ENCODE measurements around the gene RAP2A.
A peak's percentile ranks its signal among the peaks of the same experiment; 100 is the strongest.

The RAP2A gene

DNA sequence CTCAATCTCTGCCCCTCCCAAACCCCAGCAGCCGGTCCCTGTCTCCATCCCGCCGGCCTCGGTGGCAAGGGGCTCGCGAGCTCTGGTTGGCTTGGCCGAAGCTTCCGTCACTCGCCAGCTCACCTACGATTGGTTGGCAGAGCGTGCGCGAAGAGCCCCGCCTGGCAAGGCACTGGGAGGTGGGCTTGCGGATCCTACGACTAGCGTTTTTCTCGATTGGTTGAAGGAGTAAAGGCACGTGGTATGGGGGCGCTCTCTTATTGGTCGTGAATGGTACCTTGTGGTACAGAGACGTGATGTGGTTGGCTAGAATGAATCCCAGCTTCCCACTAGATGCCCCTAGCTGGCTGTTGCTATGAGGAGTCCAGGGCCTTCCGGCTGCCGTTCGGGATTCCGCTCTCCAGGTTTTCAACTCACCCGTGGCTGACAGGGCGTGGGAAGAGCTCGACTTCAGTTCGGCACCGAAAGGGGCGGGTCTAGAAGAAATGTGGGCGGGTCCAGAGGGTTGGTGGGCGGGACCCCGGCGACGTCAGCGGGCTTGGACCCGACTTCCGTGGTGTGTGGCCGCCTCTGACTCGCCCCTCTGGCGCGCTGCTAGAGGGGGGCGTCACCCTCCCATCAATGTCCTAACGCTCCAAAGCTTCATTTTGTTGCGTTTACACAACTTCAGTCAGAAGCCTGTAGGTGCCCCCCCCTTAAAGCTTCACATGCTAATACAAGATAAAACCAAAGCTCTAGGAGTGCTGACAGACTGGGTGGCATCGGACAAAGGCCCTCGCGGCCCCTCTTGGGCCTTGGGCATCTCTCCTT lies 847 bp upstream of the RAP2A start:
- Histone ChIP-seq H3K36me3 (no peaks in the 10 kb centered on the region), H3K9me3 (no peaks in the 10 kb centered on the region), H3K4me1 (no peaks in the 10 kb centered on the region; the same call in 1 of the 2 replicates), H3K4me3 (ENCODE audit: low read depth, low read length) (peak overlapping the region; percentile 93), H3K27me3 (no peaks in the 10 kb centered on the region)
- peak; percentile 98 for DNase-seq
- no peak for TF ChIP-seq CTCF (IDR thresholded peaks at IDR 0.05; ENCODE audit: low read depth, low read length)

DNA sequence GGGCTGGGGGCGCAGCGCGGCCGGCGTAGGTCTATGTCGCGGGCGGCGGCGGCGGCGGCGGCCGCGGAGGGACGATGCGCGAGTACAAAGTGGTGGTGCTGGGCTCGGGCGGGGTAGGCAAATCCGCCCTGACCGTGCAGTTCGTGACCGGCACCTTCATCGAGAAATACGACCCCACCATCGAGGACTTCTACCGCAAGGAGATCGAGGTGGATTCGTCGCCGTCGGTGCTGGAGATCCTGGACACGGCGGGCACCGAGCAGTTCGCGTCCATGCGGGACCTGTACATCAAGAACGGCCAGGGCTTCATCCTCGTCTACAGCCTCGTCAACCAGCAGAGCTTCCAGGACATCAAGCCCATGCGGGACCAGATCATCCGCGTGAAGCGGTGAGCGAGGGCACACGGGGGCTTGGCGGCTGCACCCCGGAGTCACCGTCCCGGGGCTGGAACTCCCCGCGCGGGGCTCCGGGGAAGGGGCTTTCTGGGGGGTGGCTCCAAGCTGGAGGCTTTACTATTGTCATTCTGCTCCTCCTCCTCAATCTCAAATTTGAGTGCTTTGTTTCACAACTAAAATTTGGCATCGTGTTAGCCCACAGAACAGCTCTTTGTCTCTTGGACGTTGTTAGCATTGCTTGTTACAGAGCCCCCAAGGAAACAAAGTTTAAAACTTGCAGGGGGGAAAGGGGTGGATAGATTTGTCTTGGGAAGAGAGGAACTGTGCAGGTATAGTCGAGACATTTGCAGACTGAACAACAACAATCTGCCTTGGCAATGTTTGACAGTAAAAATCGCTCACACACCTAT lies 630 bp downstream of the RAP2A start:
- DNase-seq = peak; percentile 53
- Histone ChIP-seq H3K4me1 (no peaks in the 10 kb centered on the region; the same call in 1 of the 2 replicates), H3K27me3 (no peaks in the 10 kb centered on the region), H3K36me3 (no peaks in the 10 kb centered on the region), H3K9me3 (no peaks in the 10 kb centered on the region), H3K4me3 (ENCODE audit: low read depth, low read length) (peak overlapping the region; percentile 78)
- no peak for TF ChIP-seq CTCF (IDR thresholded peaks at IDR 0.05; ENCODE audit: low read depth, low read length)

GRCh38 chr13:97435323-97435722 lies 1.4 kb downstream of the RAP2A start:
- no peak for TF ChIP-seq CTCF (IDR thresholded peaks at IDR 0.05; ENCODE audit: low read depth, low read length)
- Histone ChIP-seq H3K27me3 (no peaks in the 10 kb centered on the region), H3K4me1 (no peaks in the 10 kb centered on the region; the same call in 1 of the 2 replicates), H3K36me3 (no peaks in the 10 kb centered on the region), H3K9me3 (no peaks in the 10 kb centered on the region), H3K4me3 (ENCODE audit: low read depth, low read length) (peak overlapping the region; percentile 78)
- no peak for DNase-seq

DNA sequence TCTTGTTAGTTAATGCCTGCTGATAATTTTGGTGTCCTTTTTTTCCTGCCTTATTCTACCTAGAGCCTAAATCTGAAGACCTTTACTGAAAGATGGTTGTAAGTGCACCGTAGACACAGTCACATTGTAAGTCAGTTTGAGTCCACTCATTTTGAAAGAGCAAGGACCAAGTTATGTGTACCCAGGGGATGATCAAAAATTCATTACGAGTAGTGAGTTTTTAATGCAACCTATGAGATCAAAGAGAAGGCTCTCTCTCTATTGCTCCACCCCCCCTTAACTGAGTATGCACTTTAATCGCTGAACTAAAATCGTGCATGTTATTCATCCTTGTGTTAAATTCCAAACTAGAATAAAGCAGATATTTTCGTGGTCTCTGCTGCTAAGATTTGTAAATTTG lies 1.8 kb downstream of the RAP2A start:
- H3K27me3 ChIP-seq = no peaks in the 10 kb centered on the region
- no peak for DNase-seq
- peak overlapping the region; percentile 78 for H3K4me3 ChIP-seq (ENCODE audit: low read depth, low read length)
- H3K9me3 ChIP-seq = no peaks in the 10 kb centered on the region
- H3K36me3 ChIP-seq = no peaks in the 10 kb centered on the region
- no peak for TF ChIP-seq CTCF (IDR thresholded peaks at IDR 0.05; ENCODE audit: low read depth, low read length)
- H3K4me1 ChIP-seq = no peaks in the 10 kb centered on the region; the same call in 1 of the 2 replicates

GRCh38 chr13:97436845-97437244 lies 2.9 kb downstream of the RAP2A start:
- TF ChIP-seq CTCF (IDR thresholded peaks at IDR 0.05; ENCODE audit: low read depth, low read length) = no peak
- peak overlapping the region; percentile 78 for H3K4me3 ChIP-seq (ENCODE audit: low read depth, low read length)
- H3K36me3 ChIP-seq = no peaks in the 10 kb centered on the region
- DNase-seq = no peak
- no peaks in the 10 kb centered on the region; the same call in 1 of the 2 replicates for H3K4me1 ChIP-seq
- H3K27me3 ChIP-seq = no peaks in the 10 kb centered on the region
- H3K9me3 ChIP-seq = no peaks in the 10 kb centered on the region

All from BE2C (cell line).